Naive B cell (primary cell): ENCODE results near the gene VPS51. TPM values are rescaled to one million over a fixed set of nuclear protein-coding genes. Genes with fewer than 3 reads are reported as not detected.
"Not testable (repeated sequence)": the region's sequence is repeated elsewhere in the genome, so short reads cannot be mapped to it uniquely, and the experiment has no call there.

Experiments used
- ATAC-seq, 2 donors: fragments of 150-1000 bp; cut with Tn5 transposase; 2 replicates each; pipeline ENCODE4 v1.10.0; 2021; ENCODE audit warnings: low read depth in 2 of 2, mild to moderate bottlenecking in 2 of 2, moderate library complexity in 2 of 2
- DNase-seq: peaks from one replicate; pipeline ENCODE4 v3.0.0; 2022
- H3K27ac Mint-ChIP-seq, 6 donors: one replicate each; pipeline ENCODE4 v1.8.0; 2020 to 2022; ENCODE audit warnings: mild to moderate bottlenecking in 6 of 6, mixed read lengths in 6 of 6, moderate library complexity in 5 of 6, inconsistent platforms in 2 of 6
- H3K27me3 Mint-ChIP-seq, 3 donors: one replicate each; pipeline ENCODE4 v1.8.0; 2021 to 2022; ENCODE audit warnings: mixed read lengths in 3 of 3, mild to moderate bottlenecking in 1 of 3
- H3K36me3 Mint-ChIP-seq, 2 donors: one replicate each; pipeline ENCODE4 v1.8.0; 2020 to 2022; ENCODE audit warnings: mixed read lengths in 2 of 2, inconsistent platforms in 1 of 2, mild to moderate bottlenecking in 1 of 2
- H3K4me1 Mint-ChIP-seq, 3 donors: one replicate each; pipeline ENCODE4 v1.8.0; 2020 to 2022; ENCODE audit warnings: mixed read lengths in 3 of 3, inconsistent platforms in 1 of 3, mild to moderate bottlenecking in 1 of 3, moderate library complexity in 1 of 3
- H3K4me3 Mint-ChIP-seq, 8 donors: one replicate each; pipeline ENCODE4 v1.8.0; 2020 to 2022; ENCODE audit warnings: mild to moderate bottlenecking in 8 of 8, mixed read lengths in 8 of 8, moderate library complexity in 8 of 8, inconsistent platforms in 2 of 8
- H3K9me3 Mint-ChIP-seq, 7 donors: one replicate each; pipeline ENCODE4 v1.8.0; 2020 to 2022; ENCODE audit warnings: mixed read lengths in 7 of 7, mild to moderate bottlenecking in 5 of 7, inconsistent platforms in 2 of 7, moderate library complexity in 1 of 7
- polyA plus RNA-seq, 6 donors: library from polyadenylated mRNA; unstranded; fragments of 300-500 nt; fragmentation: Illumina TruSeq; gene quantifications; one replicate each; pipeline ENCODE4 v1.2.3, GENCODE V29; 2021; ENCODE audit warnings: low read depth in 6 of 6

VPS51 gene
- polyA plus RNA-seq, 6 donors from 2014 or later = 80.5 to 106 (median 91.2) TPM

DNA sequence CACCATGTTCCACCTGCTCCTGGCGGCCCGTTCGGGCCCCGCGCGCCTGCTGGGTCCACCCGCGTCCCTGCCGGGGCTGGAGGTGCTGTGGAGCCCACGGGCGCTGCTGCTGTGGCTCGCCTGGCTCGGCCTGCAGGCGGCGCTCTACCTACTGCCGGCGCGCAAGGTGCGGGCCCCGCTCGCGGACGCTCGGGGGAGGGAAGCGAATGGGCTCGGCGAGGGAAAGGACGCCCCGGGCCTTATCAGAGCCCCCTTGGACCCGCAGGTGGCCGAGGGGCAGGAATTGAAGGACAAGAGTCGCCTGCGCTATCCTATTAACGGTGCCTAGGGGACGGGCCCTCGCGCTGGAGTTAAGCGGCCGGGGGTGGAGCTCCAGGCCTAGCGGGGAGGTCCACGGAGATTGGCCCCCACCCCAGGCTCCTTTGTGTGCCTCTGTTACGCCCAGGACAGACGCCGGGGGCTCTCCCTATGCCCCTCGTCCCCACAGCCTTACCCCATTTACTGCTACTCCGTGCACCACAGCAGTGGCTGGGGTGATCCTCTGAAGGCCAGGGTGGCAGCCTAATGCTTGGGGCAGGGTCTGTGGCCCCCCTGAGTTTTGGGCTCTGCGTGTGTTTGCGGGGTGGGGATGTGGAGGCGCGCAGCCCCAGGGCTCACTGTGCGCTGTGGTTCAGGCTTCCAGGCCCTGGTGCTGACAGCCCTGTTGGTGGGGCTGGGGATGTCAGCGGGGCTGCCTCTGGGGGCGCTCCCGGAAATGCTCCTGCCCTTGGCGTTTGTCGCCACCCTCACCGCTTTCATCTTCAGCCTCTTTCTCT is 16.7 kb downstream of the VPS51 start:
- peak; percentile 59 for ATAC-seq
- peak; percentile 75 for DNase-seq
- H3K27ac Mint-ChIP-seq = peak overlapping the region in 5 of 6 donors; percentile 74 to 94 (median 89)
- peak overlapping the region; percentile 90 to 100 (median 94) for H3K4me3 Mint-ChIP-seq
- no peaks in the 10 kb centered on the region for H3K27me3 Mint-ChIP-seq
- H3K36me3 Mint-ChIP-seq = no peaks in the 10 kb centered on the region
- peaks cover 34 to 58% (median 37%) of the 10 kb centered on the region in 3 donors for H3K4me1 Mint-ChIP-seq
- H3K9me3 Mint-ChIP-seq = no peaks in the 10 kb centered on the region

DNA sequence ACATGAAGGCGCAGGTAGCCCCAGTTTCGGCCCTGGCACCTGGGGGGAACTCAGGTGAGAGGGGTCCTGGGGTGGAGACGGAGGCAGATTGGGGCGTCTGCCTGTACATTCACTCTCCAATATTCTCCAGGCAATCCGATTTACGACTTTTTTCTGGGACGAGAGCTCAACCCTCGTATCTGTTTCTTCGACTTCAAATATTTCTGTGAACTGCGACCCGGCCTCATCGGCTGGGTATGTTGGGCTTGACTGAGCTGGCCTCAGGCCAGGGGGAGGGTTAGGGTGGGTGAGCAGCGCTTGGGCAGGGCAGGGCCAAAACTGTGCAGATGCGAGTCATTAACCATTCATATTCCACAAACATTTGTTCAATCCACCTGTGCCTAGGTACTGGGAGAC is 17.3 kb downstream of the VPS51 start:
- H3K9me3 Mint-ChIP-seq = no peaks in the 10 kb centered on the region
- peaks cover 38 to 64% (median 43%) of the 10 kb centered on the region in 3 donors for H3K4me1 Mint-ChIP-seq

GRCh38 chr11:65113839-65114238 is 17.8 kb downstream of the VPS51 start:
- Mint-ChIP-seq H3K9me3 (no peaks in the 10 kb centered on the region), H3K27me3 (no peaks in the 10 kb centered on the region), H3K36me3 (peaks cover 5% of the 10 kb centered on the region in 2 donors), H3K27ac (peak overlapping the region in 2 of 6 donors; percentile 89 to 94), H3K4me3 (peak overlapping the region in 6 of 8 donors; percentile 35 to 96 (median 93)), H3K4me1 (peaks cover 42 to 69% (median 48%) of the 10 kb centered on the region in 3 donors)
- no peak for ATAC-seq
- no peak for DNase-seq

More for the DNA sequence above, 17.3 kb downstream of the VPS51 start:
- no peak for ATAC-seq
- Mint-ChIP-seq H3K36me3 (no peaks in the 10 kb centered on the region), H3K4me3 (peak overlapping the region; percentile 90 to 100 (median 94)), H3K27ac (peak overlapping the region; percentile 9 to 94 (median 86)), H3K27me3 (no peaks in the 10 kb centered on the region)
- no peak for DNase-seq

GRCh38 chr11:65114538-65115171 is 18.6 kb downstream of the VPS51 start:
- DNase-seq = no peak
- Mint-ChIP-seq H3K4me1 (peaks cover 43 to 77% (median 51%) of the 10 kb centered on the region in 3 donors), H3K27ac (no peak overlapping the region), H3K27me3 (no peaks in the 10 kb centered on the region), H3K4me3 (peak overlapping the region in 6 of 8 donors; percentile 15 to 94 (median 68)), H3K36me3 (peaks cover 5 to 7% of the 10 kb centered on the region in 2 donors), H3K9me3 (no peaks in the 10 kb centered on the region)
- no peak for ATAC-seq

- Mint-ChIP-seq H3K27me3 (no peaks in the 10 kb centered on the region), H3K27ac (peak overlapping the region in 3 of 6 donors; percentile 65 to 81 (median 75)), H3K4me1 (peaks cover 38 to 79% (median 53%) of the 10 kb centered on the region in 3 donors), H3K36me3 (peaks cover 5 to 7% of the 10 kb centered on the region in 2 donors), H3K4me3 (peak overlapping the region in 7 of 8 donors; percentile 49 to 94 (median 59)), H3K9me3 (no peaks in the 10 kb centered on the region)
- DNase-seq (no peak), ATAC-seq (no peak)
Measured at GRCh38 chr11:65115361-65116082, 19.5 kb downstream of the VPS51 start.

GRCh38 chr11:65116370-65117205 is 20.6 kb downstream of the VPS51 start:
- no peak for DNase-seq
- H3K9me3 Mint-ChIP-seq = no peaks in the 10 kb centered on the region
- ATAC-seq = no peak
- H3K4me1 Mint-ChIP-seq = peaks cover 37 to 78% (median 55%) of the 10 kb centered on the region in 3 donors
- no peaks in the 10 kb centered on the region for H3K27me3 Mint-ChIP-seq
- H3K27ac Mint-ChIP-seq = peak overlapping the region; percentile 56 to 100 (median 82)
- peaks cover 11 to 13% of the 10 kb centered on the region in 2 donors for H3K36me3 Mint-ChIP-seq
- peak overlapping the region; percentile 79 to 94 (median 90) for H3K4me3 Mint-ChIP-seq

- H3K27me3 Mint-ChIP-seq = no peaks in the 10 kb centered on the region
- peak; percentile 60 to 68 for ATAC-seq
Measured at GRCh38 chr11:65117206-65118096, 21.4 kb downstream of the VPS51 start, which contains the start of gene ZNHIT2. Gene ZNHIT2, minus strand, starts transcription at chr11:65117701. Its CDS starts 48 bp downstream, at chr11:65117653.

GRCh38 chr11:65118097-65118837 is 22.3 kb downstream of the VPS51 start:
- no peaks in the 10 kb centered on the region for H3K9me3 Mint-ChIP-seq
- H3K36me3 Mint-ChIP-seq = peaks cover 11 to 19% of the 10 kb centered on the region in 2 donors
- H3K4me1 Mint-ChIP-seq = peaks cover 34 to 83% (median 60%) of the 10 kb centered on the region in 3 donors
- DNase-seq (no peak), ATAC-seq (no peak)
- H3K27ac Mint-ChIP-seq = peak overlapping the region; percentile 95 to 100 (median 97)
- peak overlapping the region; percentile 82 to 96 (median 91) for H3K4me3 Mint-ChIP-seq
- H3K27me3 Mint-ChIP-seq = no peaks in the 10 kb centered on the region

More at GRCh38 chr11:65117206-65118096, 21.4 kb downstream of the VPS51 start, which contains the start of gene ZNHIT2:
- DNase-seq = peak; percentile 100
- peaks cover 11 to 19% of the 10 kb centered on the region in 2 donors for H3K36me3 Mint-ChIP-seq
- peak within 1 kb of the TSS; percentile 82 to 96 (median 91) for H3K4me3 Mint-ChIP-seq
- H3K27ac Mint-ChIP-seq = peak within 1 kb of the TSS; percentile 95 to 100 (median 97)
- no peaks in the 10 kb centered on the region for H3K9me3 Mint-ChIP-seq
- peaks cover 38 to 81% (median 57%) of the 10 kb centered on the region in 3 donors for H3K4me1 Mint-ChIP-seq

- ATAC-seq, H3K9me3 Mint-ChIP-seq, H3K27me3 Mint-ChIP-seq, DNase-seq: not testable (repeated sequence)
- H3K4me1 Mint-ChIP-seq = peaks cover 32 to 79% (median 57%) of the 10 kb centered on the region in 3 donors
- peak overlapping the region in 4 of 6 donors; percentile 87 to 100 (median 94) for H3K27ac Mint-ChIP-seq
- H3K36me3 Mint-ChIP-seq = peaks cover 11 to 19% of the 10 kb centered on the region in 2 donors
- H3K4me3 Mint-ChIP-seq = peak overlapping the region in 5 of 8 donors; percentile 15 to 93 (median 63)
Measured at GRCh38 chr11:65118891-65119669, 23.1 kb downstream of the VPS51 start.

DNA sequence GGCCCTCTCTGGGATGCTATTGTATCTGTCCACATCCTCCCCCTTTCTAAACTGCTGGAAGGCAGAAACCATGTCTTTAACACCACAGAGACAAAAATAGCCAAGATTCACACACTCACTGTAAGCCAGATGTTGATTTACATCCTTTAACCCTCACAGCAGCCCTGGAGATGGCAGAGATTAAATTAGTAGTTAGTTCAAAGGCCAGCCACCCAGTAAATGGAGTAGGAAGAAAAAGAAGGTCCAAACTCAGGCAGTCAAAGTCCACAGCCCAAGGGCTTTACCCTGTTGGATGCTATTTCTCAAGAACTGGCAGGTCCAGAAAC is 23.6 kb downstream of the VPS51 start:
- H3K27me3 Mint-ChIP-seq = no peaks in the 10 kb centered on the region
- peaks cover 11 to 19% of the 10 kb centered on the region in 2 donors for H3K36me3 Mint-ChIP-seq
- H3K27ac Mint-ChIP-seq = peak overlapping the region in 5 of 6 donors; percentile 42 to 100 (median 88)
- DNase-seq = no peak
- H3K9me3 Mint-ChIP-seq = no peaks in the 10 kb centered on the region
- H3K4me3 Mint-ChIP-seq = peak overlapping the region in 4 of 8 donors; percentile 51 to 100 (median 78)
- ATAC-seq = no peak
- peaks cover 32 to 82% (median 57%) of the 10 kb centered on the region in 3 donors for H3K4me1 Mint-ChIP-seq
